ENCODE data around the gene CDH23. TPM values are rescaled to one million over a fixed set of nuclear protein-coding genes. Genes with fewer than 3 reads are reported as not detected.
A peak's percentile ranks its signal among the peaks of the same experiment; 100 is the strongest.

Gene CDH23
- total and polyA plus RNA-seq, 7 donors = 1.00 to 3.8 (median 1.9) TPM

GRCh38 chr10:71807557-71808510 lies 411.1 kb downstream of the CDH23 start:
- intact Hi-C loops (cut with DNase I) = loop anchor here in 1 of 2 donors (5.0 kb wide), 1 partner anchor 421 kb away; no protein-coding TSS in a partner anchor
- no peak for DNase-seq
- ATAC-seq = no peak

GRCh38 chr10:71809628-71810027 lies 412.9 kb downstream of the CDH23 start:
- H3K9me3 ChIP-seq = no peaks in the 10 kb centered on the region
- DNase-seq (no peak), ATAC-seq (no peak)
- H3K4me1 ChIP-seq = no peaks in the 10 kb centered on the region
- peaks cover 0 to under 1% of the 10 kb centered on the region in 2 donors for H3K36me3 ChIP-seq (ENCODE audit: insufficient read depth in 1 of 2, low read depth in 1 of 2)
- WGBS, 3 donors = 88 to 93% (median 88%) methylated on average over 25 of the region's 25 CpGs
- no peak overlapping the region for H3K4me3 ChIP-seq
- H3K27me3 ChIP-seq (ENCODE audit: insufficient read depth in 3 of 3, low read length in 2 of 3) = no peaks in the 10 kb centered on the region
- intact Hi-C loops (cut with DNase I) = loop anchor here (5.0 kb wide), 4 partner anchors 112 to 492 kb away; partner anchors contain the start of gene SLC29A3 (in 1 of the 2)
- no peak overlapping the region for H3K27ac ChIP-seq
- no peak for TF ChIP-seq CTCF (IDR thresholded peaks at IDR 0.05)

More at GRCh38 chr10:71807557-71808510, 411.1 kb downstream of the CDH23 start:
- WGBS, 3 donors = 91 to 92% (median 91%) methylated on average over 21 of the region's 21 CpGs
- no peak for TF ChIP-seq CTCF (IDR thresholded peaks at IDR 0.05)
- Histone ChIP-seq H3K36me3 (ENCODE audit: insufficient read depth in 1 of 2, low read depth in 1 of 2) (no peaks in the 10 kb centered on the region), H3K27ac (no peak overlapping the region), H3K4me1 (no peaks in the 10 kb centered on the region), H3K27me3 (ENCODE audit: insufficient read depth in 3 of 3, low read length in 2 of 3) (no peaks in the 10 kb centered on the region), H3K9me3 (no peaks in the 10 kb centered on the region), H3K4me3 (no peak overlapping the region)

GRCh38 chr10:71810048-71810750 lies 413.5 kb downstream of the CDH23 start:
- Histone ChIP-seq H3K27ac (no peak overlapping the region), H3K27me3 (ENCODE audit: insufficient read depth in 3 of 3, low read length in 2 of 3) (no peaks in the 10 kb centered on the region), H3K9me3 (no peaks in the 10 kb centered on the region), H3K4me3 (no peak overlapping the region), H3K36me3 (ENCODE audit: insufficient read depth in 1 of 2, low read depth in 1 of 2) (peaks cover 0 to 6% of the 10 kb centered on the region in 2 donors), H3K4me1 (no peaks in the 10 kb centered on the region)
- ATAC-seq = no peak
- TF ChIP-seq CTCF (IDR thresholded peaks at IDR 0.05) = no peak
- WGBS, 3 donors = 85 to 94% (median 87%) methylated on average over 13 of the region's 13 CpGs
- no peak for DNase-seq
- intact Hi-C loops (cut with DNase I) = loop anchor here in 1 of 2 donors (5.0 kb wide), 3 partner anchors 113 to 493 kb away; partner anchors contain the start of gene SLC29A3

GRCh38 chr10:71811351-71811750 lies 414.6 kb downstream of the CDH23 start:
- H3K4me3 ChIP-seq = no peak overlapping the region
- no peak overlapping the region for H3K27ac ChIP-seq
- DNase-seq = no peak
- intact Hi-C loops (cut with DNase I) = loop anchor here in 1 of 2 donors (5.0 kb wide), 3 partner anchors 114 to 494 kb away; partner anchors contain the start of gene SLC29A3
- H3K4me1 ChIP-seq = no peaks in the 10 kb centered on the region
- ATAC-seq = peak in 3 of 4 donors; percentile 1
- no peaks in the 10 kb centered on the region for H3K27me3 ChIP-seq (ENCODE audit: insufficient read depth in 3 of 3, low read length in 2 of 3)
- no peak for TF ChIP-seq CTCF (IDR thresholded peaks at IDR 0.05)
- WGBS, 3 donors = 76 to 84% (median 80%) methylated on average over 19 of the region's 19 CpGs
- peaks cover 0 to 18% of the 10 kb centered on the region in 2 donors for H3K36me3 ChIP-seq (ENCODE audit: insufficient read depth in 1 of 2, low read depth in 1 of 2)
- no peaks in the 10 kb centered on the region for H3K9me3 ChIP-seq

Data from psoas muscle (tissue), 8 donors.